OCI-LY3 (cell line): ENCODE results near the gene EVX2.

Experiments used
- H2AFZ ChIP-seq: fragments of 200-600, 300-600 bp; shearing (Covaris generic); 2 replicates; pipeline ENCODE4 v1.6.0; 2014; ENCODE audit warnings: antibody characterized with exemption, low read depth, low read length
- H3K27ac ChIP-seq: fragments of 200-600, 300-600 bp; sonication (generic); 2 replicates; pipeline ENCODE4 v1.5.1; 2014; ENCODE audit warnings: mild to moderate bottlenecking, low read length, moderate library complexity, mixed read lengths
- H3K27me3 ChIP-seq: fragments of 200-600, 300-600 bp; sonication (generic); 2 replicates; pipeline ENCODE4 v1.6.1; 2014; ENCODE audit warnings: low read depth, low read length, mixed read lengths
- H3K36me3 ChIP-seq: fragments of 200-600, 300-600 bp; sonication (generic); replicated peaks from 2 replicates; pipeline ENCODE3; 2014; ENCODE audit warnings: low read depth, low read length, mixed read lengths
- H3K4me1 ChIP-seq: fragments of 300-600, 200-600 bp; sonication (generic); 2 replicates; pipeline ENCODE4 v1.6.1; 2014; ENCODE audit warnings: low read length, mixed read lengths
- H3K4me2 ChIP-seq: fragments of 200-600, 300-600 bp; sonication (generic); 2 replicates; pipeline ENCODE4 v1.6.1; 2014; ENCODE audit warnings: low read length, mixed read lengths
- H3K4me3 ChIP-seq: fragments of 300-600, 200-600 bp; sonication (generic); 2 replicates; pipeline ENCODE4 v1.5.1; 2014; ENCODE audit warnings: antibody characterized with exemption, mild to moderate bottlenecking, low read length, moderate library complexity
- H3K79me2 ChIP-seq: fragments of 300-600, 200-600 bp; shearing (Covaris generic); 2 replicates; pipeline ENCODE4 v1.6.1; 2014; ENCODE audit warnings: mild to moderate bottlenecking, low read length, mixed read lengths
- H3K9ac ChIP-seq: fragments of 300-600, 200-600 bp; shearing (Covaris generic); 2 replicates; pipeline ENCODE4 v1.6.0; 2014; ENCODE audit warnings: mild to moderate bottlenecking, low read length, moderate library complexity
- H3K9me3 ChIP-seq: fragments of 200-600, 300-600 bp; shearing (Covaris generic); 2 replicates; pipeline ENCODE4 v1.6.1; 2014; ENCODE audit warnings: low read length, mixed read lengths; ENCODE audit not compliant: insufficient read depth
- H4K20me1 ChIP-seq: fragments of 200-600, 300-600 bp; sonication (generic); 2 replicates; pipeline ENCODE4 v1.6.1; 2016; ENCODE audit warnings: low read length, mixed read lengths; ENCODE audit not compliant: insufficient read depth
- EZH2phosphoT487 ChIP-seq: fragments of 200-600 bp; shearing (Covaris generic); IDR thresholded peaks from 2 replicates; pipeline ENCODE4 v1.6.1; 2018; ENCODE audit warnings: antibody characterized with exemption, mixed run types, low read depth
- TF ChIP-seq, protein P1 (sequence below): fragments of 200-600, 300-600 bp; sonication (generic); IDR thresholded peaks from 2 replicates; pipeline ENCODE4 v1.5.1; 2014; ENCODE audit warnings: antibody characterized with exemption, low read length, low read depth

EVX2 gene

DNA sequence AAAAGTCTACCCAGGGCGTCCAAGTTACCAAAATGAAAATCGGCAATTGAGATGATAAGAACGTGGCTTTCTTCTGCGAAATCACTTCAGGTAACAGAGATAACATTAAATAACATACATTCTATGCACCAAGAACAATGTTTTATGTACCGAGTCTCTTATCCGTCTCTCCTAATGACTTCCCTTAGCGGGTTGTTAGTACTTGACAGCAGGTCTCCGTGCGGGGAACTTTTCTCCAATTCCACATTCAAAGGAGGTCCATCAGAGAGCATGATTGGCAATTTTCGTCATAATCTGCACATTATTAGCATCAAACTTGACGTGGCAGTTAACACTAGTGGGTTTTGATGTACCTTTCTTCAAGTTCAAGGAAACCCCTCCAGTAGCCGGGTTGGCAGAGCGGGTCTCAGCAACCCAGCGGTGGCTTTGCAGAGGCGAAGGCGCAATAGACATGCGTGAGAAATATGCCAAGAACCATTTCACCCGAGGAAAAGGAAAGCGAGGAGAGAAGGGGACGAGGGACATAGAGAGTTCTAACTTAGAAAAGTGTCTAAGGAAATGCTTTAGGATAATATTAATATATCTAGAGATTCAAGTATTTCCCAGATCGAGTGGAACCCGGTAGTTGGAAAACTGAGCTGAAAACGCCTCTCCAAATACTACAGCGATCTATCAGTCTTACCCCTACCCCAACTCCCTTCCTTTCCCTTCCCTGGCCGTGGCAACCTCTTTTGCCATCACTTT lies 5.0 kb downstream of the EVX2 start:
- Histone ChIP-seq H3K4me1 (no peaks in the 10 kb centered on the region), H4K20me1 (no peaks in the 10 kb centered on the region), H3K9me3 (no peaks in the 10 kb centered on the region), H2AFZ (no peak overlapping the region), H3K4me2 (no peak overlapping the region), H3K27ac (no peak overlapping the region), H3K27me3 (no peaks in the 10 kb centered on the region), H3K79me2 (no peaks in the 10 kb centered on the region), H3K36me3 (no peaks in the 10 kb centered on the region), H3K4me3 (no peak overlapping the region), H3K9ac (no peak overlapping the region)
- no peak for TF ChIP-seq EZH2phosphoT487
- TF ChIP-seq, protein P1, sequence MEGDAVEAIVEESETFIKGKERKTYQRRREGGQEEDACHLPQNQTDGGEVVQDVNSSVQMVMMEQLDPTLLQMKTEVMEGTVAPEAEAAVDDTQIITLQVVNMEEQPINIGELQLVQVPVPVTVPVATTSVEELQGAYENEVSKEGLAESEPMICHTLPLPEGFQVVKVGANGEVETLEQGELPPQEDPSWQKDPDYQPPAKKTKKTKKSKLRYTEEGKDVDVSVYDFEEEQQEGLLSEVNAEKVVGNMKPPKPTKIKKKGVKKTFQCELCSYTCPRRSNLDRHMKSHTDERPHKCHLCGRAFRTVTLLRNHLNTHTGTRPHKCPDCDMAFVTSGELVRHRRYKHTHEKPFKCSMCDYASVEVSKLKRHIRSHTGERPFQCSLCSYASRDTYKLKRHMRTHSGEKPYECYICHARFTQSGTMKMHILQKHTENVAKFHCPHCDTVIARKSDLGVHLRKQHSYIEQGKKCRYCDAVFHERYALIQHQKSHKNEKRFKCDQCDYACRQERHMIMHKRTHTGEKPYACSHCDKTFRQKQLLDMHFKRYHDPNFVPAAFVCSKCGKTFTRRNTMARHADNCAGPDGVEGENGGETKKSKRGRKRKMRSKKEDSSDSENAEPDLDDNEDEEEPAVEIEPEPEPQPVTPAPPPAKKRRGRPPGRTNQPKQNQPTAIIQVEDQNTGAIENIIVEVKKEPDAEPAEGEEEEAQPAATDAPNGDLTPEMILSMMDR: no peak

DNA sequence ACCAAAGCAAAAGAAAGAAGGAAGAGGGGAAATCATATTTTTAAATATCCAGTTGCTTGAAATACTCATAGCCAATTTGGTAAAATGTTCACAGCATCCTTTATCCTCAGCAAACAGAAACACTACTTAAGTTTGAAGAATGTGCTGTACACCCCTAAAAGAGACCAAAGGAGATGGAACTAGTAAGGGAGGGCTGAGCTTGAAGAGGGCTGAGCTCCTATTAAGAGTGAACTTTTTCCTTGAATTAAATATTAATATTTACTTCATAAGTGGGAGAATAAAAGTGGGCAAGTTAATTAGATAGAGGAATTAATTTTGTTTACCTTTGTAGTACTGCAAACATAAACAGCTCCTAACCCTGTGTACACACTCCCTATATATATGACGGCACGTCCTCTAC lies 7.0 kb downstream of the EVX2 start:
- Histone ChIP-seq H3K4me2 (no peak overlapping the region), H2AFZ (no peak overlapping the region), H3K27ac (no peak overlapping the region), H3K36me3 (no peaks in the 10 kb centered on the region), H3K4me3 (no peak overlapping the region), H3K79me2 (no peaks in the 10 kb centered on the region), H3K9ac (no peak overlapping the region), H3K9me3 (no peaks in the 10 kb centered on the region), H3K27me3 (no peaks in the 10 kb centered on the region), H3K4me1 (no peaks in the 10 kb centered on the region), H4K20me1 (no peaks in the 10 kb centered on the region)
- TF ChIP-seq, protein P1: no peak
- no peak for TF ChIP-seq EZH2phosphoT487

DNA sequence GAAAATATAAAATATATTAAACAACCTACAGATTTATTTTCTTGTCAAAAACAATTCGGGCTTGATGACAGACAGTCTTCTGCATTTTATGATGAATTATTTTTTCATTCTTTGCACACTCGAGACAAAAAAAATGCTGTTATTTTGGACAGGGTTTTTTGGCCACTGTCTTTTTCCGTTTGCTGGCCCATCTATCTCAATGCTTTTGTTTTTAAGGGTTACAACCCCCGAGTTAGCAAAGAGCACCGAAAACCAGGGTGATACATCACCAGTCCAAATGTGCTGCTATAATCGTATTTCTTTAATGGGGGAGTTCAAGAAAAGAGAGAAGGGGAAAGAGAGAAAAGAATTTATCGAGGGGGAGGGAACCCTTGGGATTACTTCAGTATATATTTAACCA lies 7.7 kb downstream of the EVX2 start:
- no peaks in the 10 kb centered on the region for H3K4me1 ChIP-seq
- no peak overlapping the region for H3K27ac ChIP-seq
- H4K20me1 ChIP-seq: no peaks in the 10 kb centered on the region
- peak overlapping the region; percentile 56 for H3K4me2 ChIP-seq
- H3K9me3 ChIP-seq: no peaks in the 10 kb centered on the region
- H2AFZ ChIP-seq: peak overlapping the region; percentile 78
- H3K36me3 ChIP-seq: no peaks in the 10 kb centered on the region
- 0 out of 2 replicates have a peak overlapping the region, but pooled peaks have one; percentile 50 for H3K9ac ChIP-seq
- H3K4me3 ChIP-seq: peak overlapping the region; percentile 85
- no peaks in the 10 kb centered on the region for H3K79me2 ChIP-seq
- no peak for TF ChIP-seq EZH2phosphoT487
- no peaks in the 10 kb centered on the region for H3K27me3 ChIP-seq

DNA sequence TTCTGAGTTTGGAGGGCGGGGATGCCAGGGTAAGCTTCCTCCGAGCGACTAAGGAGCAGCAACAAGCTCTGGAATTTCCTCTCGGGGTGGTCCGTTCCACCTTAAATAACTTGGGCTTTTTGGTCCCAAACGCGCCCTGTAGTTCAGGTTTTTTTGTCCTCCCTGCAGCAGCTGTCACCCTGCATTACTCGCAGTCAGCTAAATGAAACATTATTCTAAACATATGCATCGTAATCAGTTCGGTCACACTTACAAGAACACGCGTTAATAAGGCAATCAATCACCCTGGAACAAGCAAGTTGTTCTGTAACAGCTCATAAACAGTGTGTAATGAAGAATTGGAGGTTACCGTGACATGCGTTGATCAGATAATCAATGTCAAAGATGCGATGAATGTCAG lies 8.3 kb downstream of the EVX2 start:
- H3K4me1 ChIP-seq: no peaks in the 10 kb centered on the region
- H3K4me2 ChIP-seq: peak overlapping the region; percentile 56
- no peaks in the 10 kb centered on the region for H4K20me1 ChIP-seq
- no peaks in the 10 kb centered on the region for H3K9me3 ChIP-seq
- H3K27me3 ChIP-seq: no peaks in the 10 kb centered on the region
- peak overlapping the region; percentile 78 for H2AFZ ChIP-seq
- H3K9ac ChIP-seq: peak overlapping the region; percentile 50
- H3K27ac ChIP-seq: no peak overlapping the region
- no peaks in the 10 kb centered on the region for H3K79me2 ChIP-seq
- no peaks in the 10 kb centered on the region for H3K36me3 ChIP-seq
- peak overlapping the region; percentile 85 for H3K4me3 ChIP-seq
- TF ChIP-seq, protein P1: no peak
- TF ChIP-seq EZH2phosphoT487: no peak
